GM18870 (cell line): Measurements from ENCODE around the gene LAP3.
A peak's percentile ranks its signal among the peaks of the same experiment; 100 is the strongest.

Experiments
- ATAC-seq: cut with Tn5 transposase; IDR thresholded peaks from one replicate; pipeline ENCODE4 v1.9.1; 2021; ENCODE audit warnings: moderate library complexity; ENCODE audit not compliant: unreplicated experiment

LAP3 gene

DNA sequence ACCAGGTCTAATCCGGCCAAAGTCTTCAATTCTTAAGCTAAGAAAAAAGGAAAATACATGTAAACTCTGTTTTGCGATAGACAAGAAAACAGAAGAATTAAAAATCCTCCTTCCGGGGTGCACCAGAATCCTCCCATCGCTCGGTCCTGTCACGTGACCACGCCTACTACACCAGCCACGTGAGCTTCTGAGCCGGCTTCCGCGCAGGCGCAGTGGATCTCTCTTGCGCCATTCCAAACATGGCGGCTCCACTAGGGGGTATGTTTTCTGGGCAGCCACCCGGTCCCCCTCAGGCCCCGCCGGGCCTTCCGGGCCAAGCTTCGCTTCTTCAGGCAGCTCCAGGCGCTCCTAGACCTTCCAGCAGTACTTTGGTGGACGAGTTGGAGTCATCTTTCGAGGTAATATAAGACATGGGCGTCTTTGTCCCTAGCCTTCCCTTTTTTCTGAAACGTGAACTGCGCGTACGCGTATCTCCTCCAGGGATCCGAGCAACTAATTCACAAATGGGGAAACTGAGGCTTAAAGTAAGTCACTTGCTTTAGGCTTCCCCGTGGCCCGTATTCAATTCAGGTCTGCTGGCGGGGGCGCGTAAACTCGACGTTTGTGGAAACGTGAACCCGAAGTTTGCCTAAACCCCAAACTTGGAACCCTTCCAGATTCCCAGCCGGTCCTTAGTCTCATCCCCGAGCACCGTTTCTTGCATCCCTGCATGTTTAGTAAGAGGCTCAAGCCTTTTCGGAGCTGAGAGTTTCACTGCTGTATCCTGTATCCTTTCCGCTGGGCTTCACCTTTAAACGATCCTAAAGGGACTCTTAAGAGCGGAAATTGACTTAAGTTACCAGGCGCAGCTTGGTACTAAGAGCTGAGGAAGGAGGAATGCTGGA is 37.7 kb downstream of the LAP3 start, which contains the start of gene MED28:
MED28 (plus strand) TSS at position 226 of the 884 bp plus-strand sequence; CDS start at position 240, 14 bp downstream.
- ATAC-seq = peak; percentile 91

GRCh38 chr4:17616283-17616682 is 39.3 kb downstream of the LAP3 start:
- no peak for ATAC-seq

GRCh38 chr4:17618926-17619325 is 41.9 kb downstream of the LAP3 start:
- ATAC-seq = no peak

GRCh38 chr4:17619416-17620105 is 42.6 kb downstream of the LAP3 start:
- no peak for ATAC-seq

DNA sequence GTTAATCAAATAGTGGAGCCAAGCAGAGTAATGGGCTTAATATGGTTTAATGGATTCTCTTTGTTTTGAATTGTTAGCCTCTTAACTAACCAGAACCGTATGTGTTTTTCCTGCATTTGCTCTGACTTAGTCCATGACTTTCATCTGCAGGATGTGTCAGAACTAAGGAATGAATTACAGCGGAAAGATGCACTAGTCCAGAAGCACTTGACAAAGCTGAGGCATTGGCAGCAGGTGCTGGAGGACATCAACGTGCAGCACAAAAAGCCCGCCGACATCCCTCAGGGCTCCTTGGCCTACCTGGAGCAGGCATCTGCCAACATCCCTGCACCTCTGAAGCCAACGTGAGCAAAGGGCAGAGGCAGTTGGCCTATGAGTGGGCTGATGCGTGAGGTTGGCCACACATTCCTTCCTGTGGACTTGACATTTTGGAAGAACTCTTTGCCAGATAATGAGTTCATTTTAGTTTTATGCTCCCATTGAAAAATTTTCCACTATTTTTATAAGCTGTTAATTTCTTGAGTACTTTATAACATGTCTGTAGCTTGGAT is 46.5 kb downstream of the LAP3 start:
- ATAC-seq = no peak

- no peak for ATAC-seq
Observed at GRCh38 chr4:17624821-17625220, 47.8 kb downstream of the LAP3 start.

DNA sequence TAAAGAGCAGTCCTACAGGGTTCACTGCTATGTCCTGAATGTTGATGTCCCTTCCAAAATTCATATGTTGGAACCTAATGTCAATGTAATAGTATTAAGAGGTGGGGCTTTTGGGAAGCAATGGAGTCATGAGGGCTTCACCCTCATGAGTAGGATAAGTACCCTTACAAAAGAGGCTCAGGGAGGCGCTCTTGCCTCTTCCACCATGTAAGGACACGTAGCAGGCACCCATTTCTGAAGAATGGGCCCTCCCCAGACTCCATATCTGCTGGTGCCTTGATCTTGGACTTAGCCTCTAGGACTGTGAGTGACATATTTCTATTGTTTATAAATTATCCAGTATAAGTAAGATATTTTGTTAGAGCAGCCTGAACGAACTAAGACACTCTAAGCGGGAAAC is 53.2 kb downstream of the LAP3 start:
- ATAC-seq = no peak

- no peak for ATAC-seq
Observed at GRCh38 chr4:17633600-17633999, 56.6 kb downstream of the LAP3 start.

DNA sequence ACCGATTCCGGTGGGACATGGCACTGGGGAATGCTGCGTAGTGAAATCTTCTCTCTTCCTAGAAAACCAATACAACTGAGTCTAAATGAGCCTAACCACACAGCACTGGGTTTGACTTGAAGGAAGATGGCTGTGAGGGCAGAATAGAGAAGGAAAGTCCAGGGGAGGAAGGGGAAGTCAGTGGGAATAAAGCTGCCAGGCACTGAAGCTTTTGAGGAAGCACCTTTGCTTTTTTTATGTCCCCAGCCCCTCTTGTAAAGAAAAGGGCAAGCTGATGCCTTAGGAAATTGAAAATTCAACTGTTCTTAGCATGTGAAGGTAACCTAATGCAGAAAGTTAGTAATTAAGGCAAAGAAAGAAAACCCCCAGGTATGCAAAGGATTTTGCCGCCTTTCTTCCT is 58.1 kb downstream of the LAP3 start:
- no peak for ATAC-seq

GRCh38 chr4:17636341-17636695 is 59.3 kb downstream of the LAP3 start:
- ATAC-seq = no peak

DNA sequence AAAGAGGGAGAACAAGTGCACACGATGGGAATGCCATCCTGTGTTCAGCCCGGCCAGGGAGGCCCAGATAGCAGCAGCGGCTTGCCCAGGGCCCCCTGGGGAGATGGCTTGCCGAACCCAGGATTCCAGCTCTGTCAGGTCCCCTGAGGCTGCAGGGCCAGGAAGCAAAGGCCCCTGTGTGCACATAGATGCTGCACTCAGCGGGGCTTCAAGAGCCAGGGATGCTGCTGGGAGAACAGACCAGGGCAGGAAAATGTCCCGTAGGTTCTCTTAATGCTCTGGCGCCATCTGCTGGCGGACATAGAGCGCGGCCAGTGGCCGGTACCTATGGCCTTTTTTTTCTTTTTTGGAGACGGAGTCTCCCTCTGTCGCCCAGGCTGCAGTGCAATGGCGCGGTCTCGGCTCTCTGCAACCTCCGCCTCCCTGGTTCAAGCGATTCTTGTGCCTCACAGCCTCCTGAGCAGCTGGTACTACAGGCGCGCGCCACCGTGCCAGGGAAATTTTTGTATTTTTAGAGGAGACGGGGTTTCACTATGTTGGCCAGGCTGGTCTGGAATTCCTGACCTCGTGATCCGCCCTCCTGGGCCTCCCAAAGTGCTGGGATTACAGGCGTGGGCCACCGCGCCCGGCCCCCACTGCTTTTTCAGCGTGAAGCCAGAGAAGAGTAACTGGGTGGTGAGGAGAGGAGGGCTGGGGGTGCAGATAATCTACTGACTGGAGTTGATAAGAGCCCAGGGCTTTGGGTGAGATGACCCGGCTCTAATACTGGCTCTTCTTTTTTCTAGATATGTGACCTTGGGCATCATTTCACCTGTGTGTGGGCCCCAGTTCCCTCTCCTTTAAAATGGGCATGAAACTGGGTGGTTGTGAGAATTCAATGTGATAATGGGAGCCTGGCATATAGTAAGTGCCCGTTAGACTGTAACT is 60.0 kb downstream of the LAP3 start:
- ATAC-seq = peak; percentile 82

DNA sequence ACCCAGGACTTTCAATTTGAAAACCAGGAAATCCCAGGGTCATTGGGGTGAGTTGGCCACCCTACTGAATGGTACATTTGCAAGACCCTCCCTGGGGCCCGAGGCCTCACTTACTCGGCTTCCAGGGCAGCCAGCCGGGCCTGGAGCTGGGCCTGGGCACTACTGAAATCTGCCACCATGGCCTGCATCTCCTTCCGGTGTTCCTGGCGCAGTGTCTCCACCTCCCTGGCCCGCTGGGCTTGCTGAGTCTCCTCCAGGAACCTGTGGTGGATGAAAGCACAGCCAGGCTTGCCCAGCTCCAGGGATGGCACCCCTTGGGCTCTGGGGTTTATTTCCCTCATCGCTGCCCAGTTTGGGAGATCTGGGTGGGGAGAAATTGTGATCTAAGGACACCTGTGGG is 62.1 kb downstream of the LAP3 start:
- no peak for ATAC-seq

GRCh38 chr4:17642398-17642783 is 65.4 kb downstream of the LAP3 start:
- no peak for ATAC-seq

DNA sequence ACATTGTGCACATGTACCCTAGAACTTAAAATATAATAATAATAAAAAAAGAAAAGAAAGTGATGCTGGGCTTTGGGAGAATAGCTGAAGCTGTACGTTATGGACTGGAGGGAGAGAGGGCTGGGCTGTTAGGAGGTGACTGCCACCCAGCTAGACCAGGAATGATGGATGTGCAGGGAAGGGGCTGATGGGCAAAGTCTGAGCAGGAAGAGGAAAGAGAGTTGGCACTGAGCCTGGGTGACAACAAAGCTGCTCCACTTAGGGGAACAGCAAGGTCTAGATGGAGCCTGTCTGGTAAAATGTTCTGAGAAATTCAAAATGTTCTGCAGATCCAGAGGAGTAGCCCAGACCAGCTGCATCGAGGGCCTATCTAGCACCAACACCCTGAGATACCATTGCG is 69.7 kb downstream of the LAP3 start:
- ATAC-seq = no peak

DNA sequence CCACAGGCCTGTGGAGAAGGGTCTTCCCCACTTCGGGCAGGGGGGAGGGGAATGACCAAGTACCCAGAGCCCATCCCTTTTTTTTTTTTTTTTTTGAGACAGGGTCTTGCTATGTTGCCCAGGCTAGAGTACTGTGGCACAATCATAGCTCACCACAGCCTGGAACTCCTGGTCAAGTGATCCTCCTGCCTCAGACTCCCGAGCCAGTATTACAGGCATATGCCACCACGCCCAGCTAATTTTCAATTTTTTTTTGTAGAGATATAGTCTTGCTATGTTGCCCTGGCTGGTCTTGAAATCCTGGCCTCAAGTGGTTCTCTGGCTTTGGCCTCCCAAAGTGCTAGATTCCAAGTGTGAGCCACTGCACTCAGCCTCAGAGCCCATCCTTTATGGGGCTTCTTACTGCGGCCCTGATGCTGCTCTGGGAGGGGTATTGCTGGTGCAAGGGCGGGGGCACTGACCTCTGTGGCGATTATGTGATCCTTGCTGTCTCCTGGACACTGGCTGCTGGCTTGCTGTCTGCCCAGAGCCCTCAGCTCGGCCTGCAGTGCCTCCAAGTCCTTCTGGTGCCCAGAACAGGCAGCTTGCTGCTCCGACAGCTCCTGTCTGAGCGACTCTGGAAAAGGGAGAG is 70.3 kb downstream of the LAP3 start:
- no peak for ATAC-seq

DNA sequence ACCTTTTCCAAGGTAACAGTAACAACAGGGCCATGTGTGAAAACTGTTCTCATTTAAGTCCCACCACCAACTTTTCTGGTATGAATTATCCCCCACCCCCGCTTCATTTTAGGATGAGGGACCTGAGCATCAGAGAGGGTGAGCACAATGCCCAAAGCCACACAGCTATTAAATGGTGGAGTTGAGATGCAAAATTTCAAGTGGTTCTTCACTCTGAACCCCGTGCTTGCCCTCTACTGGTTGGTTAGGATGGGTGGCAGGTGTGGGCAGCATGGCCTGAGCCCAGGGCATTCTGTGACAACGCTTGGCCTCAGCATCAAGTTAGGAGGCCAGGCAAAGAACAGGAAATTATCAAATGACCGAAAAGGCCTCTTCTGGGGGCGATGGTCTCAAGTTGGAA is 70.9 kb downstream of the LAP3 start:
- ATAC-seq = no peak

DNA sequence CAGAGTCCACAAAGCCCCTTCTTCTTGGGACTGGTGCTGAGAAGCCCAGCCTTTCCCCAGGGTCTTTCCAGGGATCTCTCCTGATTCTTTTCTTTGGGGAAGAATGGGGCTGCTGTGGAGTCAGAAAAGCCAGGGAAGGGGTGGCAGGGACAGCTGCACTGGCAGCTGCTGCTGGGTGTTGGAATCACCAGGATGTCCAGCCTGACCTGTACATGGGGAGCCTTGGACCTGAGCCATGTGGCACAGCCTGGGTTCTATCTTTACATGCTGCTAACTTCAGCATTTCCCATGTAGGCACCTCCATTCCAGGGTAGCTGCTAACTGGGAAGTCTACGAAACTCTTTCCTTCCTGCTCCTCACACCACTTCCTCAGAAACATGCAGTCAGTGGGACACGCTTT is 73.4 kb downstream of the LAP3 start:
- ATAC-seq = no peak

DNA sequence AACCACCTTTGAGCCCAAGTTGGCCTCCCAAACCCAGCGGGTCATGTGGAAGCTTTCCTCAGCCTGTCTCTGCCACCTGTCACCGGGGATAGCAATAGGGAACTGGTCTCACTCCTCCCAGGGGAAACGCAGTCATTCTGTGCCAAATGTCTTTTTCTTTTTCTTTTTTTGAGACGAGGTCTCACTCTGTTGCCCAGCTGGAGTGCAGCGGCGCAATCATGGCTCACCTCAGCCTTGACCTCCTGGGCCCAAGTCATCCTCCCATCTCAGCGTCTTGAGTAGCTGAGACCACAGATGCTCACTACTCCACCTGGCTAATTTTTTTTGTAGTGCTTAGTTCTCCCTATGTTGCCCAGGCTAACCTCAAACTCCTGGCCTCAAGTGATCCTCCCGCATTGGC is 77.7 kb downstream of the LAP3 start:
- ATAC-seq = no peak

- no peak for ATAC-seq
Observed at GRCh38 chr4:17657090-17657489, 80.1 kb downstream of the LAP3 start.
